Thymus (tissue), 11 donors: ENCODE results near the gene CARD14. TPM values are rescaled to one million over a fixed set of nuclear protein-coding genes. Genes with fewer than 3 reads are reported as not detected.

Source experiments
- DNase-seq, 9 donors: peaks; one replicate each; pipeline ENCODE4 v3.0.0-alpha.2; 2013; ENCODE audit warnings: low spot score in 9 of 9, low read depth in 6 of 9, missing footprints in 1 of 9
- H3K27ac ChIP-seq, 2 donors: one replicate each; pipeline ENCODE4 v1.5.1; 2013; ENCODE audit warnings: control low read depth in 1 of 2, low read depth in 1 of 2, low read length in 1 of 2, mild to moderate bottlenecking in 1 of 2, moderate library complexity in 1 of 2
- H3K27me3 ChIP-seq, 2 donors: one replicate each; pipeline ENCODE4 v1.5.1; 2013; ENCODE audit warnings: low read length in 1 of 2; ENCODE audit not compliant: control insufficient read depth in 2 of 2, insufficient read depth in 1 of 2
- H3K36me3 ChIP-seq, 2 donors: one replicate each; pipeline ENCODE4 v1.5.1; 2013; ENCODE audit warnings: low read length in 1 of 2, mild to moderate bottlenecking in 1 of 2, moderate library complexity in 1 of 2; ENCODE audit not compliant: control insufficient read depth in 2 of 2, insufficient read depth in 2 of 2
- H3K4me1 ChIP-seq, 2 donors: one replicate each; pipeline ENCODE4 v1.5.1; 2013; ENCODE audit warnings: low read length in 2 of 2; ENCODE audit not compliant: control insufficient read depth in 2 of 2, insufficient read depth in 2 of 2
- H3K4me3 ChIP-seq, 2 donors: one replicate each; pipeline ENCODE4 v1.5.1; 2013; ENCODE audit warnings: low read length in 2 of 2, control low read depth in 1 of 2, mild to moderate bottlenecking in 1 of 2
- H3K9me3 ChIP-seq, 2 donors: one replicate each; pipeline ENCODE4 v1.5.1; 2013; ENCODE audit warnings: low read length in 1 of 2, mild to moderate bottlenecking in 1 of 2; ENCODE audit not compliant: control insufficient read depth in 2 of 2, insufficient read depth in 1 of 2
- WGBS: extraction: QIAGEN DNeasy Blood & Tissue Kit; methylation state at CpG from one replicate; pipeline ENCODE4 v1.1.7; 2013; 5-methylcytosine and 5-hydroxymethylcytosine counted together
- polyA plus RNA-seq: library from polyadenylated mRNA; stranded (reverse); fragments of 200-250 nt; gene quantifications from one replicate; pipeline ENCODE4 v1.2.3, GENCODE V29; 2013
- total RNA-seq: library from RNA; stranded (reverse); fragments of 120-200 nt; gene quantifications from one replicate; pipeline ENCODE4 v1.2.4, GENCODE V29; 2013
- donor health status: healthy.

The CARD14 gene
- total and polyA plus RNA-seq, 2 donors = 0.38 to 1.7 TPM

GRCh38 chr17:80177986-80178595 lies 8.3 kb downstream of the CARD14 start:
- 91% methylated on average over 21 of the region's 21 CpGs for WGBS
- H3K36me3 ChIP-seq = no peaks in the 10 kb centered on the region
- H3K27me3 ChIP-seq = peaks cover 0 to 15% of the 10 kb centered on the region in 2 donors
- no peak overlapping the region for H3K4me3 ChIP-seq
- no peak for DNase-seq
- no peaks in the 10 kb centered on the region for H3K4me1 ChIP-seq
- H3K27ac ChIP-seq = no peak overlapping the region
- H3K9me3 ChIP-seq = no peaks in the 10 kb centered on the region

DNA sequence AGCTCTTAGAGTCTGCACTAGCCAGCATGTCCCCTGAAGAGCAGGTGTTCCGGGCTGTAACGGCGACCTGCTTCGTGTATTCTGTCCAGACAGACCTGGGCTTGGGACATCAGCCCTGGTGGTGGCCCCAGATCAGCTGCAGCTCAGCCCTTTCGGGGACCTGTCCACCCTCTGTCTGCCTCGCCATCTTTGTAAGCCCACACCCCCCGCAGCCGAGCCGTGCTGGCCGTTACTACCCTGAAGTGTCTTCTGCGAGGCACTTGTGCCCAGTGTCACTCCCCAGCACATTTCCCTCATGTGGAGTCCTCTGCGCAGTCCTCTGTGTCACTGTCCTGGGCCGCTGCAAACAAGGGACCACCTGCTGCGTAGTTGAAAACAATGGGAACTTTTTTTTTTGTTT lies 10.4 kb downstream of the CARD14 start:
- Histone ChIP-seq H3K4me3 (no peak overlapping the region), H3K27me3 (peaks cover 0 to 14% of the 10 kb centered on the region in 2 donors), H3K27ac (no peak overlapping the region), H3K9me3 (no peaks in the 10 kb centered on the region), H3K36me3 (no peaks in the 10 kb centered on the region), H3K4me1 (peaks cover 0 to 3% of the 10 kb centered on the region in 2 donors)
- WGBS = 93% methylated on average over 14 of the region's 14 CpGs
- DNase-seq = no peak

- Histone ChIP-seq H3K4me3 (no peak overlapping the region), H3K27me3 (peaks cover 0 to 14% of the 10 kb centered on the region in 2 donors), H3K36me3 (no peaks in the 10 kb centered on the region), H3K4me1 (peaks cover 0 to 3% of the 10 kb centered on the region in 2 donors), H3K27ac (no peak overlapping the region), H3K9me3 (no peaks in the 10 kb centered on the region)
- DNase-seq = no peak
- WGBS = 97% methylated on average over 17 of the region's 17 CpGs
Measured at GRCh38 chr17:80181431-80181830, 11.6 kb downstream of the CARD14 start.

- no peak overlapping the region for H3K27ac ChIP-seq
- H3K4me1 ChIP-seq = peaks cover 0 to 3% of the 10 kb centered on the region in 2 donors
- peaks cover 0 to 14% of the 10 kb centered on the region in 2 donors for H3K27me3 ChIP-seq
- 96% methylated on average over 30 of the region's 30 CpGs for WGBS
- no peaks in the 10 kb centered on the region for H3K36me3 ChIP-seq
- no peaks in the 10 kb centered on the region for H3K9me3 ChIP-seq
- H3K4me3 ChIP-seq = no peak overlapping the region
- DNase-seq = no peak
Measured at GRCh38 chr17:80182118-80182844, 12.5 kb downstream of the CARD14 start.

GRCh38 chr17:80182845-80183223 lies 13.0 kb downstream of the CARD14 start:
- H3K9me3 ChIP-seq = no peaks in the 10 kb centered on the region
- H3K27ac ChIP-seq = no peak overlapping the region
- DNase-seq = no peak
- no peaks in the 10 kb centered on the region for H3K36me3 ChIP-seq
- WGBS = 97% methylated on average over 12 of the region's 12 CpGs
- peaks cover 0 to 3% of the 10 kb centered on the region in 2 donors for H3K4me1 ChIP-seq
- peaks cover 0 to 14% of the 10 kb centered on the region in 2 donors for H3K27me3 ChIP-seq
- H3K4me3 ChIP-seq = no peak overlapping the region

GRCh38 chr17:80183581-80184422 lies 14.0 kb downstream of the CARD14 start:
- DNase-seq = no peak
- H3K4me3 ChIP-seq = no peak overlapping the region
- WGBS = 88% methylated on average over 26 of the region's 26 CpGs

GRCh38 chr17:80184423-80184714 lies 14.5 kb downstream of the CARD14 start:
- no peak overlapping the region for H3K27ac ChIP-seq
- H3K4me1 ChIP-seq = peaks cover 0 to 3% of the 10 kb centered on the region in 2 donors
- peaks cover 0 to 11% of the 10 kb centered on the region in 2 donors for H3K27me3 ChIP-seq
- DNase-seq = no peak
- H3K4me3 ChIP-seq = no peak overlapping the region
- WGBS = 95% methylated on average over 10 of the region's 10 CpGs
- H3K9me3 ChIP-seq = no peaks in the 10 kb centered on the region
- no peaks in the 10 kb centered on the region for H3K36me3 ChIP-seq

More at GRCh38 chr17:80183581-80184422, 14.0 kb downstream of the CARD14 start:
- no peaks in the 10 kb centered on the region for H3K36me3 ChIP-seq
- peaks cover 0 to 3% of the 10 kb centered on the region in 2 donors for H3K4me1 ChIP-seq
- no peaks in the 10 kb centered on the region for H3K9me3 ChIP-seq
- H3K27ac ChIP-seq = no peak overlapping the region
- peaks cover 0 to 11% of the 10 kb centered on the region in 2 donors for H3K27me3 ChIP-seq

GRCh38 chr17:80185968-80186367 lies 16.1 kb downstream of the CARD14 start:
- no peak overlapping the region for H3K4me3 ChIP-seq
- 97% methylated on average over 9 of the region's 9 CpGs for WGBS

DNA sequence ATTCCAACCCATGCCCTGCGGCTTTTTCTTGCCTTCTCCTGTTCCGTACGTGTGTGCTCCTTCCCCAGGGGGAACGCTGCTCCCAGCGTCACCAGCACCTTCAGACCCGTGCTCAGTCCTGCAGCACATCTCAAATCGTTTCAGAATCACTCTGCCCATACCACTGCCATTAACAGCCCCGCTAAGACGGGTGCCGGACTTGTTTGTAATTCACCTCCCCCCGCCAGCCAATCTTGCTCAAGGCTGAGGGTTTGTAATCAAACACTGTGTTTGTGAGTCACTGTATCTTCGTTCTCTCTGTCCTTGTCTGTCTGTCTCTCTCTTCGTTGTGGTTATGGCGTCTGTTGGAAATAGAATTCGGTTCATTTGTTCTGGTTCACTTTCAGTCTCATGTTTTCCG lies 17.3 kb downstream of the CARD14 start:
- H3K27ac ChIP-seq = peak overlapping the region in 1 of 2 donors; percentile 6
- no peaks in the 10 kb centered on the region for H3K36me3 ChIP-seq

More at GRCh38 chr17:80185968-80186367, 16.1 kb downstream of the CARD14 start:
- Histone ChIP-seq H3K27ac (no peak overlapping the region), H3K27me3 (peaks cover 0 to 7% of the 10 kb centered on the region in 2 donors), H3K9me3 (no peaks in the 10 kb centered on the region), H3K36me3 (no peaks in the 10 kb centered on the region), H3K4me1 (peaks cover 0 to 3% of the 10 kb centered on the region in 2 donors)
- DNase-seq = no peak

More for the DNA sequence above, 17.3 kb downstream of the CARD14 start:
- H3K9me3 ChIP-seq = no peaks in the 10 kb centered on the region
- H3K27me3 ChIP-seq = peaks cover 0 to 13% of the 10 kb centered on the region in 2 donors
- peaks cover 0 to 10% of the 10 kb centered on the region in 2 donors for H3K4me1 ChIP-seq
- no peak overlapping the region for H3K4me3 ChIP-seq
- 95% methylated on average over 16 of the region's 16 CpGs for WGBS
- no peak for DNase-seq
